GM12878 (cell line): ENCODE data around the gene LRCH3. TPM values are rescaled to one million over a fixed set of nuclear protein-coding genes. Genes with fewer than 3 reads are reported as not detected.

Source experiments
- EP300 ChIP-seq, 2 experiments: fragments of 150-350 bp in 1 of 2; IDR thresholded peaks; 2 replicates each; pipeline ENCODE4 v1.6.1; 2011 to 2012; ENCODE audit warnings: low read depth in 2 of 2, low read length in 2 of 2, borderline replicate concordance in 1 of 2, improper control_type of control experiment in 1 of 2, inconsistent platforms in 1 of 2; ENCODE audit not compliant: control insufficient read depth in 1 of 2
- FOS ChIP-seq: IDR thresholded peaks from 3 replicates; pipeline ENCODE4 v1.6.1; 2011; ENCODE audit warnings: borderline replicate concordance; ENCODE audit not compliant: insufficient read length; ENCODE audit errors: extremely low read depth
- KDM1A ChIP-seq: fragments of 200-600 bp; sonication (generic); IDR thresholded peaks from 2 replicates; pipeline ENCODE4 v1.6.1; 2016; ENCODE audit warnings: borderline replicate concordance
- NFIC ChIP-seq: IDR thresholded peaks from 2 replicates; pipeline ENCODE4 v1.6.1; 2012; ENCODE audit warnings: low read depth, mild to moderate bottlenecking, inconsistent platforms, low read length, moderate library complexity
- NFYA ChIP-seq: IDR thresholded peaks from 2 replicates; pipeline ENCODE4 v1.6.1; 2011; ENCODE audit warnings: low read depth, mild to moderate bottlenecking, low read length, improper control_type of control experiment, borderline replicate concordance
- POLR2AphosphoS5 ChIP-seq: IDR thresholded peaks from 2 replicates; pipeline ENCODE4 v1.6.1; 2011; ENCODE audit warnings: mild to moderate bottlenecking, low read length, inconsistent platforms
- RUNX3 ChIP-seq: IDR thresholded peaks from 2 replicates; pipeline ENCODE4 v1.6.1; 2012; ENCODE audit warnings: low read length, inconsistent platforms
- SMAD1 ChIP-seq: fragments of 450-650 bp; IDR thresholded peaks from 2 replicates; pipeline ENCODE4 v1.6.1; 2018; ENCODE audit warnings: mild to moderate bottlenecking, low read depth; ENCODE audit not compliant: partially characterized antibody
- SREBF2 ChIP-seq: IDR thresholded peaks from 2 replicates; pipeline ENCODE4 v1.6.1; 2012; ENCODE audit warnings: mild to moderate bottlenecking, low read length
- STAT1 ChIP-seq: fragments of 450-650 bp; conservative IDR thresholded peaks from 2 replicates; pipeline ENCODE4 v1.6.1; 2014; ENCODE audit warnings: antibody characterized with exemption, mild to moderate bottlenecking
- WRNIP1 ChIP-seq: IDR thresholded peaks from 2 replicates; pipeline ENCODE4 v1.6.1; 2011; ENCODE audit warnings: low read depth, low read length, improper control_type of control experiment, borderline replicate concordance
- polyA plus RNA-seq, 11 experiments: library from polyadenylated mRNA; depleted of rRNA in 4 of 11; unstranded in 6 of 11; stranded (reverse) in 5 of 11; fragments of >200 nt; fragmentation: Nextera tagmentation in 4 of 11; fragmentation: Illumina TruSeq in 1 of 11; extraction: Ambion mirVana in 4 of 11; extraction: Trizol in 1 of 11; gene quantifications; 1 replicate in 1 of 11; 2 replicates in 10 of 11; pipeline versions ENCODE4 v1.2.1 to v1.2.3, GENCODE V29; 2011 to 2016; ENCODE audit warnings: inconsistent platforms in 2 of 11, missing spikeins in 2 of 11, low read depth in 1 of 11
- total RNA-seq, 4 experiments: library from RNA; depleted of rRNA in 3 of 4; stranded (reverse); fragments of >200 nt in 3 of 4; fragmentation: Illumina TruSeq in 1 of 4; extraction: Trizol in 1 of 4; gene quantifications; 2 replicates each; pipeline versions ENCODE4 v1.2.1 to v1.2.3, GENCODE V29; 2013 to 2021
- TF ChIP-seq, protein P1 (sequence below): fragments of 450-650 bp; IDR thresholded peaks from 2 replicates; pipeline ENCODE4 v1.6.1; 2016; ENCODE audit warnings: mild to moderate bottlenecking

LRCH3 gene
- total and polyA plus RNA-seq, 10 of the 15 experiments (the other 5 are each of a cell fraction or from before 2014, with no cell fraction given) = 3.9 to 136 (median 40.6) TPM

- TF ChIP-seq STAT1 = no peak
- no peak for TF ChIP-seq RUNX3
- no peak for TF ChIP-seq SMAD1
- no peak for TF ChIP-seq NFYA
- no peak for TF ChIP-seq EP300 (IDR thresholded peaks at IDR 0.05; ENCODE audit: borderline replicate concordance in 1 of 2, control insufficient read depth in 1 of 2, low read depth in 2 of 2, low read length in 2 of 2)
- TF ChIP-seq WRNIP1 = no peak
- TF ChIP-seq KDM1A = no peak
- TF ChIP-seq SREBF2 = no peak
- no peak for TF ChIP-seq FOS
- no peak for TF ChIP-seq POLR2AphosphoS5
- TF ChIP-seq, protein P1, sequence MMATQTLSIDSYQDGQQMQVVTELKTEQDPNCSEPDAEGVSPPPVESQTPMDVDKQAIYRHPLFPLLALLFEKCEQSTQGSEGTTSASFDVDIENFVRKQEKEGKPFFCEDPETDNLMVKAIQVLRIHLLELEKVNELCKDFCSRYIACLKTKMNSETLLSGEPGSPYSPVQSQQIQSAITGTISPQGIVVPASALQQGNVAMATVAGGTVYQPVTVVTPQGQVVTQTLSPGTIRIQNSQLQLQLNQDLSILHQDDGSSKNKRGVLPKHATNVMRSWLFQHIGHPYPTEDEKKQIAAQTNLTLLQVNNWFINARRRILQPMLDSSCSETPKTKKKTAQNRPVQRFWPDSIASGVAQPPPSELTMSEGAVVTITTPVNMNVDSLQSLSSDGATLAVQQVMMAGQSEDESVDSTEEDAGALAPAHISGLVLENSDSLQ = no peak
- TF ChIP-seq NFIC = no peak
Measured at GRCh38 chr3:197913641-197914380, 122.8 kb downstream of the LRCH3 start (continued).
